CD4-positive, alpha-beta T cell treated with Interleukin-10 for 1 hour (primary cell): Measurements from ENCODE around the gene TPSB2.
"Not testable (repeated sequence)": the region's sequence is repeated elsewhere in the genome, so short reads cannot be mapped to it uniquely, and the experiment has no call there.

Experiments
- DNase-seq: peaks from one replicate; pipeline ENCODE4 v3.0.0-alpha.2; 2020

Gene TPSB2

DNA sequence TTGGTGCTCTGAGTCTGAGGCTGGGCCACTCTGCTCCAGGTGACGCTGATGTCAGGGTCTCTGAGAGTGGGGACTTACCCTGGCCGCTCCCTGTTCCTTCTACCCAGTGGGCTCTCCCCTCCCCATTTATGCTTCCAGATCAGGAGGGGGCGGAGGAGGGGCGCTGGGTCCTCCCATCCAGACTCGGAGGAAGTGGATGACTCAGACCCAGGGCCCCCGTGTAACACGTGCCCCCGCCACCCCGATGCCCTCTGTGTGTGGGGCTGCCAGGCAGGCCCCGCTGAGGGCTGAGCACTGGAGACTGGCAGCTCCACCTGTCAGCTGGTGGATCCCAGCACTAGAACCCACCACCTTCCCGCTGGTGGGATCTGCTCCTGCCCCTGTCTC is at the start of gene TPSB2:
Gene TPSB2 (minus strand): TSS at position 101 of the 387 bp plus-strand sequence. CDS start 233 bp downstream, outside the sequence.
- DNase-seq = not testable (repeated sequence)

DNA sequence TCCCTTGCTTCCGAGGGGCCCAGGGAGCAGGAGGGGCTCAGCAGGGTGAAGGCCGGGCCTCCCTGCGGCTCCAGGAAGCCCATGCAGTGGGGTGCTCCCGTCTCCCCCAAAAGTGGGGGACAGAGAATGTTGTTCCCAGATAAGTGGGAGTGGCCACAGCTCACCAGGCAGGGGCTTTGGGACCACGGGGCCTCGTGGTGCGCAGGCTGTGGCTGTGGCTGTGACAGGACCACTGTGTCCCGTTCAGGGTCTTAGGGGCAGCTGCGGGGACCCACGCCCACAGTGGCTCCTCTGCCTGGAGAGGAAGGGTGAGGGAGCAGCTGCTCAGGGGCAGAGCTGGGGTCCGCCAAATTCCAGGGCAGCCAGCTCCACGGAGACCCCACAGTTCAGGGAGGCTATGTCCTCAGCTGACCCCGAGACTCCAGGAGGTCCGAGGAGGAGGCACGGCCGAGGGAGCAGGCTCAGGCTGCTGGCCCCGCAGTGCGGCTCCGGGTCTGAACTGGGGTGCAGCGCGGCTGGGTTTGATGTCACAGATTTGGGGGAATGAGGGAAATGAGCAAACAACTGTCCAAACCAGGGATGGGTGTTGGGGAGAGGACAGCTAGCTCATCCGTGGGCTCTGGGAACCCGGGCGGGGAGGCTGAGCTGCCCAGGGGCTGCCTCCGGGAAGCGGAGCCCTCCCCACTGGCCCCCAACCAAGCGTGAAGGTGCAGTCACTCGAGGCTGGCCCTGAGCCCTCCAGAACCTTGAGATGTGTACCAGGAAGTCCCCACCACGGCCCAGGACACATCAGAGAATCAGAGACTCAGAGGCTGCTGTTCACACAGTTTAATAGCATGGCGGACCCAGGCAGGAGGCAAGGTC is 49.3 kb upstream of the TPSB2 start:
- DNase-seq = no peak

DNA sequence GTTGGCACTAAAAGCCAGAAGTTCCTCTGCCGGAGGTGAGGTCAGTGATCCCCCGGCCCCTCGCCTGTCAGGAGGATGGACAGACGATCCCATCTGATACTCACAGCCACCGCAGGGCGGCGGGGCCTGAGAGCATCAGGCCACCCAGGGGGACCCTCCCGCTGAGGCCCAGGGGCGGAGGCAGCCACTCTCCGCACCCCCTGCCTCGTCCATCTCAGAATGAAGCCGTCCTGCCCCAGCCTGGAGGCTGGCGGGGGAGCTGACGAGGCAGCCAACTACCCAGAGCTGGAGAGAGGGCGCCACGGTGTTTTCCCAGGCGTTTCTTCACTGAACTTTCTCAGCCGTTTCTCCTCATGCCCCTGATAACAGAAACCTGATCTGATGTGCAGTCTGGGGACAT is 48.5 kb upstream of the TPSB2 start:
- no peak for DNase-seq

DNA sequence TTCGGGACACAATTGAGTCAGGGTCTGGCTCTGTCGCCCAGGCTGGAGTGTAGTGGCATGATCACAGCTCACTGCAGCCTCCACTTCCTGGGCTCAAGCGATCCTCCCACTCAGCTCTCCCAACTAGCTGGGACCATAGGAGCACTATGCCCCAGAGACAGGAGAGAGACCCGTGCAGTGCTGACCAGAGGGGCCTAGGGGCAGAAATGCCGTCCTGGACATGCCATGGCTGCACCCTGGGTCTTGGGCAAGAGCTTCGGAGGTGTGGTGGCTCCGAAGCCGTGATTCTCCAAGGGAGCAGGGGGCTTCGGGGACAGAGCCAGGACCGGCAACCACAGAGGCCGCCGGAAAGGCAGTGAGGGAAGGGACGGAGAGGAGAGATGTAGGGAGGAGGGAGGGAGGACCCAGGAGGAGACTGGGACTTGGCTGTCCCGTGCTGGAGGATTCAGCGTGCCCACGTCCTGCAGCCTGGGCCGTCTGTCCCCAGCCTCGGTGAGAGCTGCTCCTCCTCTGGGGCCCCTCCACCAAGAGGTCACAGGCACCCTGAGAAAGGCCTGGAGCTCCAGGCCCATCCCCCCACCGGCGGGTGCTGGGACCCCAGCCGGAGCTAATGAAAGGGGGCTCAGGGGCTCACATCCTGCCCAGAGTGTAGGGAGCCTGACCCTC is 47.8 kb upstream of the TPSB2 start:
- DNase-seq = no peak

DNA sequence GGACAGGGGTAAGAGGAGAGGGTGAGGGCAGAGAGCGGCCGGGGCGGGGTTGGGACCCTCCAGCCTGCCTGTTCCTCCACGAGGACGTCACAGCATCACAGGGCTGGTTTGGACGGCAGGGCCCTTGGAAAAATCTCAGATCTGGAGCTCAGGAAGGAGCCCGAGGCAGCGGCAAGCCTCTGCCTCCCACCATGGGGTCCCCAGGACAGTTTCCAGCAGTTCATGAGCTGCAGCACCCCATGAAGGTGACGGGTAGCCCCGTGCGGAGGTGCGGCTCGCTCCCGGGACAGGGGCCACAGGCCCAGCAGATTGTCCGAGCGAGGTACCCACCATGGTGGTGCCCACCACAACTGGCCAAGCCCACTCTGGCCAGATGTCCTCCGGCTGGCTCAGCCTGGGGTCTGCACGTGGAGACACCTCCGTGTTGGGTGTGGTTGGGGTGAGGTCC is 47.2 kb upstream of the TPSB2 start:
- DNase-seq = no peak

DNA sequence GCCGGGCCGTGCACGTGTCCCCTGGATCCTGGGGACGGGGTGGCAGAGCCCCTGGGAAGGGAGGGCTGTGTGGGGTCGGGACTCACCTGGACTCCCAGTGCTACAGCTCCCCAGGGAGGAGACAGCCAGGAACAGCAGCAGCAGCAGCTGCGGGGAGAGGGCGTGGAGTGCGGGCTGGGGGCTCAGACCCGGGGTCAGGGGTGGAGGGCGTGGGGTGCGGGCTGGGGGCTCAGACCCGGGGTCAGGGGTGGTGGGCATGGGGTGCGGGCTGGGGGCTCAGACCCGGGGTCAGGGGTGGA is 46.5 kb upstream of the TPSB2 start:
- no peak for DNase-seq

DNA sequence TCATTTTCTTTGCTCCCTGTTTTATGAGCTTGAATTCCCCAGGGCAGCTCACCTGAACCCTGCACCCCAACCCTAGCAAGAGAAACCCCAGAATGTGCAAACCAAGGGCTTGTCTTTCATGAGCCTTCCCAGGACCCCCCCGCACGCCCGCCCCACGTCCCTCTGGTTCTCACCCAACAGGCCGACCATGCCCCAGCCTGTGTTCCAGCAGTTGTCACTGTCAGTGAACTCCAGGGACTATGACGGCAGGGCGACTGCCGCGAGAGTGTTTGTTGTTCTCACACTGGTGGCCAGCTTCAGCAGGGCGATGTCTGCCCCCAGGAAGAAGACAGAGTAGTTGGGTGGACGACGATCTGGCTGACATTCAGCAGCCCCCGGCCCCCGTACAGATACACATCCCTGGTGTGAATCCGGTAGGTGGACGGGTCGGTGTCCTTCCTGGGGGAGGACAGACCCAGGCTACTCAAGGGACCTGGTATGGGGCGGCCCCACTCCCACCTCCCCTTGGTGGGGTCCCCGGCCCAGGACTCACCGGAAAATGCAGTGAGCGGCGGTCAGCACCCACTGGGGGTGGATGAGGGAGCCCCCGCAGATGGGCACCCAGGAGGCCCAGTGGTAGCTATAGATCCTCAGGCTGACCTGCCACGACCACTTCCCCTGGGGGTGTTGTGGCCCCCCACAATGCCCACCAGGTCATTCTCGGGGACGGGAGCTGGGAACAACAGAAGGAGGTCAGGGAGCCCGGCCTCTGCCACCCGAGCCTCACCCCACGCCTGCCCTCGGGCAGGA is 46.0 kb upstream of the TPSB2 start:
- DNase-seq = no peak

DNA sequence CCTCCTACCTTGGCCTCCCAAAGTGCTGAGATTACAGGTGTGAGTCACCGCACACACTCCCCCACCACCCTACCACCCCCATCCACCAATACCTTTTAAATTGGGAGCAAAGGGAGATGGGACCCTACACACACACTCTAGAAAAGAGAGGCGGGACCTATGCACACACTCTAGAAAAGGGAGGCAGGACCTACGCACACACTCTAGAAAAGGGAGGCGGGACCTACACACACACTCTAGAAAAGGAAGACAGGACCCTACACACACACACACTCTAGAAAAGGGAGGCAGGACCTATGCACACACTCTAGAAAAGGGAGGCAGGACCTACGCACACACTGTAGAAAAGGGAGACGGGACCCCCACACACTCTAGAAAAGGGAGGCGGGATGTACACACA is 44.8 kb upstream of the TPSB2 start:
- no peak for DNase-seq

DNA sequence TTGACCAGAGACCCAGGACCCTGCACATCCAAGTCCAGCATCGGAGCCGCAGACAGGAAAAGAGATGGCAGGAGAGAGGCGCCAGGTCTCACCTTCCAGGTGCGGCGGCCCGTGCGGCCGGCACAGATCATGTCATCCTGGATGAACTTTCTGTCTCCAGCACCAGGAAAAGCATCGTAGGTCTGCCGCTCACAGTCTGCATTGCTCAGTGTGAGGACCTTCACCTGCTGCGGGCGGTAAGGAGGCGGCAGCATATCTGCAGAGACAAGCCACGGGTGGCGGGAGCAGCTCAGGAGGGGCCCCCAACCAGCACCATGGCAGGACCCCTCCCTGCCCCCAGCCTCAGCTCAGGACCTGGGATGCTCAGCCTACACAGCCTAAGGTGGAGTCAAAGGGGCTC is 43.8 kb upstream of the TPSB2 start:
- DNase-seq = no peak

DNA sequence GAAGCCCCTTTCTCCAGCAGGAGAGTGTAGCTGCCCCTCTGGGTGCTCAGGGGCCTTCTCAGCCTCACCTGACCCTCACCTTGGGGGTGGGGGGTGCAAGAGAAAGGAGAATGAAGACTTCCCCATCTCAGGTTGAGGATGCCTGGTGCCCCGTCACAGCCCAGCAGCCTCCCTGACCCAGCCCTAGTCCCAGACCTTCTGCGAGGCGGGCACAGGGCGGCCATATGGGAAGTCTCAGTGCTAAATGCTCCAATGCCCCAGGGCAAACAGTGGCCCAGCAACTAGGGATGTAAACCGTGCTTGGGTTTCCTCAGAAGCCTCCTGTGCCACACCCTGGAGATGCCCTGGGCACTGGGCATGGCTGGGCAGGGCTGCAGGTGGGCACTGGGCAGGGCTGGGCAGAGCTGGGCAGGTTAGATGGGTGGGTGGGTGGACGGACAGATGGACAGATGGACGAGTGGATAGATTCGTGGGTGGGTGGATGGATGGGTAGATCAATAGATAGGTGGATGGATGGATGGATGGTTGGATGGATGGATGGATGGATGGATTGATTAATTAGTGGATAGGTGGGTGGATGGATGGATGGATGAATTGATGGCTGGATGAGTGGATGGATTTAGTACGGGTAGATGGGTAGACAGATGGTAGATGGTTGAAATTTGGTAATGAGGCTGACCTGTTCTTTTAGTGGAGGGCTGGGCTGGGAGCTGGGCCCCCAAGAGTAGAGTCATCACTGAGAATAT is 42.6 kb upstream of the TPSB2 start:
- no peak for DNase-seq

DNA sequence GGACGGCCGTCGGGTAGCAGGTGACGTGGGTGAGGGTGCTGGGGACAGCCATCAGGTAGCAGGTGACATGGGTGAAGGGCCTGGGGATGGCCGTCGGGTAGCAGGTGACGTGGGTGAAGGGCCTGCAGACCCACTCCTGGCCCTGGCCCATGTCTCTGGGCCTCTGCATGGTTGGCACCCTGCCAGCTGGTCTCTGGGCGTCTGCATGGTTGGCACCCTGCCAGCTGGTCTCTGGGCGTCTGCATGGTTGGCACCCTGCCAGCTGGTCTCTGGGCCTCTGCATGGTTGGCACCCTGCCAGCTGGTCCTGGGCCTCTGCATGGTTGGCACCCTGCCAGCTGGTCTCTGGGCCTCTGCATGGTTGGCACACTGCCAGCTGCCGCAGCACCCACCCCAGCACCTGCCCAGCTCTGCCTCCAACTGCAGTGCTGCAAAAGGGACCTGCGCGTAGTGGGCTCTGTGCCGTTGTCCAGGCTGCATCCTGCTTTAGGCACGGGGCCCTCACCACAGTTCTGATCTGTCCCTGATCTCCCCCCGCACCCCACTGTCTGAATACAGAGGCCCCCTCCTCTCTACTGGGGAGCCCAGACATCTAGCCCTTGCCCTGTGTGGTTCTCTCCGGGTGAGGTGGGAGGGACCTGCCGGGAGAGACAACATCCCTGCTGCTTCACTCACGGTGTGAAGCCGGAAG is 41.9 kb upstream of the TPSB2 start:
- not testable (repeated sequence) for DNase-seq

DNA sequence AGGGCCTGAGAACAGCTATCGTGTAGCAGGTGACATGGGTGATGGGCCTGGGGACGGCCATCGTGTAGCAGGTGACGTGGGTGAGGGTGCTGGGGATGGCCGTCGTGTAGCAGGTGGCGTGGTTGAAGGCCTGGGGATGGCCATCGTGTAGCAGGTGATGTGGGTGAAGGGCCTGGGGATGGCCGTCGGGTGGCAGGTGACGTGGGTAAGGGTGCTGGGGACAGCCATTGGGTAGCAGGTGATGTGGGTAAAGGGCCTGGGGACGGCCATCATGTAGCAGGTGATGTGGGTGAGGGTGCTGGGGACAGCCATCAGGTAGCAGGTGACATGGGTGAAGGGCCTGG is 41.4 kb upstream of the TPSB2 start:
- no peak for DNase-seq

DNA sequence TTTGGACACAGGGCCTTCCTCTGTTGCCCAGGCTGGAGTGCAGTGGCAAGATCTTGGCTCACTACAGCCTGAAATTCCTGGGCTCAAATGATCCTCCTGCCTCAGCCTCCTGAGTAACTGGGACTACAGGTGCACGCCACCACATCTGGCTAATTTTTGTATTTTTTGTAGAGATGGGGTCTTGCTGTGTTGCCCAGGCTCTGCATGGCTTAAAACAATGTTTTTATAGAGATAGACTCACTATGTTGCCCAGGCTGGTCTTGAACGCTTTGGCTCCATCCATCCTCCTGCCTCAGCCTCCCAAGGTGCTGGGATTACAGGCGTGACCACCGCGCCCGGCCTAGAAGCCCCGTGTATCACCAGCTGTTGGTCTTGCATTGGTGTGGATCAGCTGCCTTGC is 39.4 kb upstream of the TPSB2 start:
- DNase-seq = not testable (repeated sequence)

DNA sequence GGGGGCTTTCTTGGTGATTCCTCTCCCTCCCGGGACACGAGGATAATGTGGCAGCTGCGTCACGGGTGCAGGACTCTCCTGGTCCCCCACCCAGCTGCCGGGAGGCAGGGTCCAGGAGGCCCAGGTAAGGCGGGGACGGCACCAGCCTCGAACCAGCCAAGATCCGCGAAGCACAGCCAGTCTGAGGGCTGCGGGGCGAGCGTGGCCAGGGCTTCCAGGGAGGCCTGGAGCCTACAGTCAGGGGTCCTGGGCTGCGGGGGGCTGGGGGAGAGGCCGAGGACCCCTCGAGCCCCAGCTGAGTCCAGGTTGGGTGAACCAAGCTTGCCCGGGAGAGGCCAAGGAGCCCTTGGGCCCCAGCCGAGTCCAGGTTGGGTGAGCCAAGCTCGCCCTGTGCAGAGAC is 35.8 kb upstream of the TPSB2 start:
- no peak for DNase-seq

DNA sequence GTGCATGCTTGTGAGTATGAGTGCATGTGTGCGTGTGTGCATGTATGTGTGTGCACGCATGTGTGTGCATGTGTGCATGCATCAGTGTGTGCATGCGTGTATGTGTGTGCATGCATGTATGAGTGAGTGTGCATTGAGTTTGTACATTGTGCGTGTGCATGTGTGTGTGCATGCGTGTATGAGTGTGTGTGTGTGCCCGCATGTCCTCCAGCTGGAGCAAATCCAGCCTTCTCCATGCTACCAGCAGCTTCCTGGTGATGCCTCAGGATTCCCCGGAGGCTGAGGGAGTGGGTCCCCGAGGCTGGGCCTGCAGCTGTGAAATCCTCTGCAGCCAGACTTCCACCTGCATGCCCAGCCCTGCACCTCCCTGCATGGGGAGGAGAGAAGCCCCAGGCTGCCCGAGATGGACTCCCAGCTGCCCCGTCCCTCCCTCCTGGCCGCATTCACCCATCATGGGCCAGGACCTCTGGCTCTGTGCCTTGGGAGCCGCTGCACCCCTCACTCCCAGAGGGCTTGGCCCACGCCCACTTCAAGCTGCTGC is 35.2 kb upstream of the TPSB2 start:
- no peak for DNase-seq

DNA sequence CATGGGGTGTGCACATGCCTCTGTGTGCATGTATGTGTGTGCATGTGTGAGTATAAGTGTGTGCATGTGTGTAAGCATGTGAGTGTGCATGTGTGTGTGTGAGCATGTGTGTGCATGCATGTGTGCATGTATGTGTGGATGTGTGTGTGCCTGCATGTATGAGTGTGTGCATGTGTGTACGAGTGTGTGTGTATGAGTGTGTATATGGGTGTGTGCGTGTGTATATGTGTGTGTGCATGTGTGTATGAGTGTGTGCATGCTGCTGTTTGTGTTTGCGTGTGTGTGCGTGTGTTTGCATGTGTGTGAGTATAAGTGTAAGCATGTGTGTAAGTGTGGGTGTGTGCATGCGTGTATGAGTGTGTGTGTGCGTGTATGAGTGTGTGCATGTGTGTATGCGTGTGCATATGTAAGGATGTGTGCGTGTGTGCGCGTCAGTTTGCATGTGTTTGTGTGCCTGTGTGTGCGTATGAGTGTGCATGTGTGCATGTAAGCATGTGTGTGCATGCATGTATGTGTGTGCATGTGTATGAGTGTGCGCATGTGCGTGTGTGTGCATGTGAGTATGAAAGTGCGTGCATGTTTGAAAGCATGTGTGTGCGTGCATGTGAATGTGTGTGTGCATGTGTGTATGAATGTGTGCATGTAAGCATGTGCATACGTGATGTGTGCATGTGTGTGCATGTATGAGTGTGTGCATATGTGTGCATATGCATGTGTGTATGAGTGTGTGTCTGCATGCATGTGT is 34.5 kb upstream of the TPSB2 start:
- no peak for DNase-seq

DNA sequence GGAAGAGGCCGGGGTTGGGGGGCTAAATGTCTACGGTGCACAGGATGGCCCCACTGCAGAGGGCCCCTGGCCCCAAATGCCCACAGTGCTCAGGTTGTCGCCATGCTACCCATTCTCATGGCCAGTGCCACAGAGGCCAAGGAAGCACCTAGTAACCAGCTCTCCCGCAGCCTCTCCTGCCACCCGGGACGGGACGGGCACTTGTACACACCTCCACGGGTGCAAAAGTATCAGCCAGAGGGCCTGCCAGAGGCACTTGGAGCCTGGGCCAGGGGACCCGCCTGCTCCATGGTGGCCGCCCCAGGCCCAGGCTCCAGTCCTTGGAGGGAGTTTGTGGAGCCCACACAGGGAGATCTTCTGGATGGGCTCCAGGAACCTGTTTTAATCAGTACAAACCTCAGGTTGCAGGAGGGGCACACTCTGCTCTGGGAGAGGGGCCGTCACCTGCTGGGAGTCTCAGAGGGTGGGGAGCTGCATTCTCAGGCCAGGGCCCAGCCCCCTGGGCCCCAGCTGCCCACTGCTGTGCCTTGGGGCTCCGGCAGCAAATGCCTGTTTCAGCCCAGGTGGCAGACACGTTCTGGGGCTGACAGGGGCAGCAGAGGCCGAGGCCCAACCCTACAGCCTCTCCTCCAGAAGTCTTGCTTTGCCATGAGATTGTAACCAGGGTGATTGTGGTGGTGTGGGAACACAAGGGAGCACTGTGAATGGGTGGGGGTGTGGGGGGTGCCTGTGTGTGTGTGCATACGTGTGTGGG is 33.8 kb upstream of the TPSB2 start:
- no peak for DNase-seq

DNA sequence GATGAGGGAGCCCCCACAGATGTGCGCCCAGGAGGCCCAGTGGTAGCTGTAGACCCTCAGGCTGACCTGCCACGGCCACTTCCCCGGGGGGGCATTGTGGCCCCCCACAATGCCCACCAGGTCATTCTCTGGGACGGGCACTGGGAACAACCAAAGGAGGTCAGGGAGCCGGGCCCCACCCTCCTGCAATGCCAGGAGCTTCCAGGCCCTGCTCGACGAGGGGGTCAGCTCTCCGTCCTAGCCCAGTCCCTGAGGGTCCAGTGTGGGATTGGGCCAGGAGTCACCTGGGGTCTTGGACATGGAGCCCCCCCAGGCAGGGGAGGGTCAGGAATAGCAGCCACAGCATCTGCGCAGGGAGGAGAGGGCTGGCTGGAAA is 32.9 kb upstream of the TPSB2 start:
- no peak for DNase-seq

DNA sequence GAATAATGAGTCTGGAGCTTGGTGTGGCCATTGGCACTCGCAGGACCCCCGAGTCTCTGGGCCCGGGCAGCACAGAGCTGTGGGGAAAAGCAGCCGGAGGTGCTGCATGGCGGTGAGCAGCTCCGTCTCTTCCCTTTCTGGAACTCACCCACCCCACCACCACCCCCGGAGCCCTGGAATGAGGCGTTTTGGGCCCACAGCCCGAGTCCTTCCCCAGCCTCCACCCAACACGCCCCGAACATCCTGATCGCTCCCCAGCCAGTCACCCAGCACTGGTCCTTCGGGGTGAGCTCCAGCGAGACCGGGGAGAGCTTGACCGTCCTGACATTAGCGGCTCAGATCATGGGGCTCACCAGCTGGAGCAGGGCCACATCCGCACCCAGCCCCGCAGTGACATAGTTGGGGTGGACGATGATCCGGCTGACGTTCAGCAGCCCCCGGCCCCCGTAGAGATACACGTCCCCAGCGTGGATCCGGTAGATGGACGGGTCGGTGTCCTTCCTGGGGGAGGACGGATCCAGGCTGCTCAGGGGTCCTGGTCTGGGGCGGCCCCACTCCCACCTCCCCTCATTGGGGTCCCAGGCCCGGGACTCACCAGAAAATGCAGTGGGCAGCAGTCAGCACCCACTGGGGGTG is 32.3 kb upstream of the TPSB2 start:
- DNase-seq = no peak
